IPS-18c (cell line): ENCODE results near the gene PXYLP1.

Experiments
- H3K4me3 ChIP-seq: 2 replicates; pipeline ENCODE4 v1.7.0; 2013; ENCODE audit warnings: low read depth, mild to moderate bottlenecking, low read length, moderate library complexity; ENCODE audit not compliant: insufficient read depth
- H3K9me3 ChIP-seq: one replicate; pipeline ENCODE4 v1.6.1; 2013; ENCODE audit warnings: mild to moderate bottlenecking, low read length, moderate library complexity; ENCODE audit not compliant: control insufficient read depth, insufficient read depth

The PXYLP1 gene

GRCh38 chr3:141341536-141341935, 109.9 kb downstream of the PXYLP1 start:
- H3K9me3 ChIP-seq: no peaks in the 10 kb centered on the region

DNA sequence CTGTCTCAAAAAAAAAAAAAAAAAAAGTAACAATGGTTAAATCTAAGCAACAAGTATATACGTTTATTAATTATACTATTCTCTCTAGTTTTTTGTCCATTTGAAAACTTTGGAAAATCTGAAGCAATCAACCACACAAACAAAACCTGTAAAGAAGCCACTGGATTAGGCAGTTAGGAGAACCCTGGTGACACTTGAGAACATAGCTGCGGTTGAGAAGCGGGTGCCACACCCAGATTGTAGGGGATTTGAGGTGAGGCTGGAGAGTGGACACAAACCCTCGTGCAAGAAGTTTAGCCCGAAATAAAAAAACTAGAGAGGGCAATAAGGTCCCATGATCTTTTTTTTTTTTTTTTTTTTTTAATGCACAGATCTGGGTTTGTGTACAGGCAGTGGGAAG, 110.8 kb downstream of the PXYLP1 start:
- no peak overlapping the region for H3K4me3 ChIP-seq
- H3K9me3 ChIP-seq: no peaks in the 10 kb centered on the region

More at GRCh38 chr3:141341536-141341935, 109.9 kb downstream of the PXYLP1 start:
- H3K4me3 ChIP-seq: no peak overlapping the region

- Histone ChIP-seq H3K4me3 (no peak overlapping the region), H3K9me3 (no peaks in the 10 kb centered on the region)
These were observed 111.5 kb downstream of the PXYLP1 start for GRCh38 chr3:141343077-141343476.

DNA sequence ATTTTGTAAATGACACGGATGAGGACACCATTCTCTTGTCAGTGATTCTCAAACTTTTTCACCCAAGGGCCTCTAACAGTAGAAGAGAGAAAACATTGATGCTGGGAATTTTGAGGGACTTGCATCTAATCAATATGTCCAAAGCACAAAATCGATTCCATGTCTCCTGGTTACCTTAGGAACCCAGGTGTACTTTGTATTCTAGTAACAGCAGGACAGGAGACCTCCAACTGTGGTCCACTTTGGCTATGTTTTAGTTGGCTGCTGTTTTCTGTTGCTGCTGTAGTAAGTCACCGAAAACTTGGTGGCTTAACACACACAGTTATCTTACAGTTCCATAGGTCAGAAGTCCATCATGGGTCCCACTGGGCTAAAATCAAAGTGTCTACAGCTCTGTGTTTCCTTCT, 112.2 kb downstream of the PXYLP1 start:
- H3K9me3 ChIP-seq: no peaks in the 10 kb centered on the region
- H3K4me3 ChIP-seq: no peak overlapping the region
